GM19023 (cell line): ENCODE results near the gene ADGRB2.

Source experiments
- ATAC-seq: cut with Tn5 transposase; IDR thresholded peaks from one replicate; pipeline ENCODE4 v1.9.1; 2021; ENCODE audit warnings: mild to moderate bottlenecking, moderate library complexity; ENCODE audit not compliant: unreplicated experiment

The ADGRB2 gene

DNA sequence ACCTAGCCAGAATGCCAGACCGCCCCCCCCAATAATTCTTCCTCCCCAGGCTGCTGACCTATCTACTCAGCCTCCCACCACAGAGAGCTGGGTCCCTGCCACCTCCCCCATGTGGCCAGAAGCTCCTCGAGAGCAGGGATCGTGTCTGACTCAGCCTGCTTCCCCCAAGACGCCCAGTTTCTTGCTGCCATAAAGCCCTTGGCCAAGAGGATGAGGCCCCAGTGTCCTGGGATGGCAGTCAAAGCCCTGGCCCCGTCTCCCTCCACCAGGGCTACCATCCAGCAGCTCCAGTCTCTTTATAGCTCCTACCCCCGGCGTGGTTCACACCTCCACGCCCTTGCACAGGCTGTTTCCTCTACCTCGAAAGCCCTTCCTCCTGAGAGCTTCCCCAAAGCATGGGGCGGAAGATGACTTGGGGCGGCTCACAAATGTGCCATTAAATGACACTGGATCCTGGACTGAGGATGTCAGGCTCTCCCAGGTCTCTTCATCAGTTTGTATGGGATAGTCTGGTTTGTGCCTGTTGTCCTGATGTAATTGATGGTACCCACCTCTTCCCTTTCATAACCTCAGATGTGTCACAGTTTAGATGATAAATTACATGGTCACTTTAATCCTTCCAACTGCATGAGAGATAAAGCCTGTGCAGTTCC, 13.2 kb downstream of the ADGRB2 start:
- ATAC-seq = no peak

DNA sequence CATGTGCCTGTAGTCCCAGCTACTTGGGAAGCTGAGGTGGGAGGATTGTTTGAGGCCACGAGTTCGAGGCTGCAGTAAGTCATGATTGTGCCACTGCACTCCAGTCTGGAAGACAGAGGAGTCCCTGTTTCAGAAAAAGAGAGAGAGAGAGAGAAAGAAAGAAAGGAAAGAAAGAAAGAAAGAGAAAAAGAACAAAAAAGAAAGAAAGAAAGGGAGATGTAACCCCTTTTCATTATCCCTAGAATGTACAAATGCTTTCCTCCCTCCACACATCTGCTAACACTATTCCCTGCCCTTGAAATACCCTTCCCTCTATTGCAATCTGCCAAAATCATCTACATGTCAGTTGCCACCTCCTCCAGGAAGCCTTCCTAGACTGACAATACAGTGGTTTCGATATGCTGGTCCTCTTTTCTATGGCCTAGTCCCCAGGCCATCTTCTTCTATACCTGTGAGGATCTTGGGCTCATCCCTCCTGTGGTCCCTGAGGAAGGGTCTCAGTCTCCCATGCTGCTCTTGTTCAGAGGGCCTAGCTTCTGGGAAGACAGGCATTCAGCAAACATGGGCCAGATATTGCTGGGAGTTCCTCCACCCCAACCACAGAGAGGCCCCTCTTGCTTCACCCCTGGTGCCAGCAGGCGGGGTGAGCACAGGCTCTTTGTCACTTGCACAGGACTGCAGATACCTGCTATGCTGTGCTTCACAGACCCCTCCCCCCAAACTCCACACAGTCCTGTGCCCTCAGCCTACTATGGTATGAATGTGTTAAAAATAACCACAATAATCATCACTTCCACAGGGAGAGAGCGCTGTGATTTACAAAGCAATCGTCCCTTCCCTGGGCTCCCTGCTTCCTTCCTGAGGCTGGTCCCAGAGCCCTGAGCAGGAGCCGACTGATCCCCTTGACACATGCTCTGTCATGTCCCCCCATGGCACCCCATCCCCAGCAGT, 14.1 kb downstream of the ADGRB2 start:
- no peak for ATAC-seq

- ATAC-seq = no peak
These were observed 15.8 kb downstream of the ADGRB2 start for GRCh38 chr1:31748365-31748764.

DNA sequence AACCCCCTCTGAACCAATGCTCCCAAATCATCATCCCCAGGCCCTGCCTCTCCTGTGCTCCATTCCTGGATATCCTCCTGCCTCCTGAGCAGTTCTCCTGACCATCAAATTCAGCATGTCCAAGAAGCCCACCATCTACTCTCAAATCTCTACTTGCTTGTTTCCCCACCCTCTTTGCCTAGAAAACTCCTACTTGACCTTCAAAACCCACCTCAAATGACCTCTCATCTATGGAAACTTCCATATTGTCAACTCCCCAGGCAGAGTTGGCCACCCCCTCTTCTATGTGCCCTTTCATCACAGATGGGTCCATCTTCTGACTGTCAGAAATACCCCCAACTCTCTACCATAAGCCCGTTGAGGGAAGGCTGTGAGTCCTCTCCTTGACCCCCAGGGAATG, 16.8 kb downstream of the ADGRB2 start:
- ATAC-seq = no peak

- ATAC-seq = no peak
These were observed 17.5 kb downstream of the ADGRB2 start for GRCh38 chr1:31746687-31747086.

- ATAC-seq = no peak
These were observed 18.0 kb downstream of the ADGRB2 start for GRCh38 chr1:31745946-31746670.

DNA sequence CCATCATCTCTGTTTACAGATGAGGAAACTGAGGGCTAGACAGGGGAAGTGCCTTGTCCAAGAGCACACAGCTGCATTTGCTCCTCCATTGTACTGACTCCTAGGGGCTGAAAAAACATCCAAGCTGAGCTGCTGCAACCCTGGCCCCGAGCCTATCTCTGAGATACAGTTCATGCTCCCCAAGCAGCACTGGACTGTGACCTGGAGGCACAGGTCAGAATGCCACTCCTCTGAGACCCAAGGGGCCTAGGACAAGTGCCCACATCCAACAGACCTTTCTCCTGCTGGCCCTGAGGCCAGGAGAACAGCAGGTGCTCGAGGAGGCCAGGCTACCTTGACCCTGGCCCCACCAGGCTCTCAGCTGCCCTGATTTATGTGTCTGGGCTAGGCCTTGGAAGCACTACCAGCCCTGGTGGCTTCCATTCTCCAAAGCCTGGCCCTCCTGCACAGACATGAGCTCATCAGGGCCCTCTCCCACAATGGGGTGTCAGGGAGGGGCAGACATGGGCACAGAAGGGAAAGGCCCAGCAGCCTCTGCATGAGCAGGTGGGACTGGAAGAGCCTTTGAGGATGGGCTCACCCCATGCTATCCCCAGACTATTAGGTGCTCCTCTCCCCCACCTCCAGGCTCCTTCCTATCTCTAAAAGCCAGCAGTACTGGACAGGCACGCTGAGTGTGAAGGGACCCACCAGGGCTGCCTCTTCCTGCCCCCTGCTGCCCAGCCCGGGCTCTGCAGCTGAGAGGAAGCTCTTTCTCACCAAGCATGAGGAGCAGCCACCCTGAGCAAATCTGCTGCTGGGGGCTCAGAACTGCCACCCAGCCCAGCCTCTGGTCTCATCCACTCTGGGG, 18.8 kb downstream of the ADGRB2 start:
- no peak for ATAC-seq

DNA sequence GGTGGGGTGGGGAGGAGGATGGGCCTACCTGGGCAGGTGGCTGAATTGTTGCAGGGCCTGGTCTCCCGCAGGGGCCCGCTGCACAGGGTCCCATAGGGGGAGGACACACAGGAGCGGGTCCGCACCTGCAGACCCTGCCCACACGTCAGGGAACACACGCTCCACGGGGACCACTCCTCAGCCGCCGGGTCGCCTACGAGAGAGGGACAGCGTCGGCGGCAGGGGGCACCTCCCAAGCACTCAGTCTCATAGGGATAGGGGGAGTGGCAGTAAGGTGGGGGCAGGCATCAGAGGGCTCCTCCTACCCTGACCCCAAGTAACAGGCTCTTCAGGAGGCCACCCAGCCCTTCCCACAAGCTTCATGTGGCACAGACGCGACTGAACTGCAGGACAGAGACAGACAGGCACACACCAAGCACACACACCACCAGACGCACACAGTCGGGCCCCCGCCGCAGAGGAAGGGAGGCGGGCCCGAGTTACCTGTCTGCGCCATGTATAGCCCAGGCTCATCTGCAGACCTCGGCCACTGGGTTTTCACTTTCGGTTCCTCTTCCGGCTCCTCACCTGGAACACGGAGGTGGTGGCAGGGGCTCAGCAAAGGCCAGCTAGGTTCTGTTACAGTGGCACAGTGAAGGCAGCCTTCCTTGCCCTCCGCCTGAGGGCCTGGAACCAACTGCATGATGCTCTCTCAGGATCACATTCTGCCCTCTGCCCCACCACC, 19.8 kb downstream of the ADGRB2 start:
- peak; percentile 53 for ATAC-seq

DNA sequence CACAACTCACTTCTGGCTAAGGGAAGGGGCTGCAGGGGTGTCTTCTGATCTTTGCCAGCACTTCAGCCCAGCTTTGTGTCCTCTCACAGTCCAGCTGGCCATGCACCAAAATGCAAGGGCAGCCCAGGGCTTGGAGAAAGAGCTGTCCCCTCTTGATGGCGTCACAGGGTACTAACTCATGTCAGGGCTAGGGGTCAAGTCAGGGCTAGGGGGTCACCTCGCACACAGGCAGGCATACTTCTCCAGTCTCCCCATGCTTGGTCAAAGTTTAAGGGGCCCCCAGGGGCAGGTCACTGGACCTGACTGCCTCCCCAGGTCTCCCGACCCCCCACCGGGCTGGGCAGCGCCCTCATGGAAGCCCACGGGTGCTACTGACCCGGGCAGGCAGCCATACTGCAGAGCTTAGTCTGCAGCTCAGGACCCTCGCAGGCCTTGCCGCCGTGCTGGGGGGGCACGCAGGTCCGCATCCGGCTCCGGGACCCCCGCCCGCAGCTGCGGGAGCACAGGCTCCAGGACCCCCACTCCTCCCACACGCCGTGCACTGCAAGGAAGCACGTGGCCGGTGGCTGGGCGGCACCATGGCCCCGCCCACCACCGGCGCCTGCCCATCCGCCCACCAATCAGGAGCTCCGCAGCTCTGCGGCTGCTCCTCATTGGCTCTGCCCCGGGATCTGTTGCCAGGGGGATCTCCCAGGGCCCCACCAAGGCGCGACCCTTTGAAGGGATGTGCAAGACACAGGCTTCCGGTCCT, 21.5 kb downstream of the ADGRB2 start:
- no peak for ATAC-seq

GRCh38 chr1:31739346-31739745, 24.8 kb downstream of the ADGRB2 start:
- ATAC-seq = no peak

- ATAC-seq = no peak
These were observed 27.5 kb downstream of the ADGRB2 start for GRCh38 chr1:31736675-31737074.

- no peak for ATAC-seq
These were observed 28.6 kb downstream of the ADGRB2 start for GRCh38 chr1:31735571-31735970.

DNA sequence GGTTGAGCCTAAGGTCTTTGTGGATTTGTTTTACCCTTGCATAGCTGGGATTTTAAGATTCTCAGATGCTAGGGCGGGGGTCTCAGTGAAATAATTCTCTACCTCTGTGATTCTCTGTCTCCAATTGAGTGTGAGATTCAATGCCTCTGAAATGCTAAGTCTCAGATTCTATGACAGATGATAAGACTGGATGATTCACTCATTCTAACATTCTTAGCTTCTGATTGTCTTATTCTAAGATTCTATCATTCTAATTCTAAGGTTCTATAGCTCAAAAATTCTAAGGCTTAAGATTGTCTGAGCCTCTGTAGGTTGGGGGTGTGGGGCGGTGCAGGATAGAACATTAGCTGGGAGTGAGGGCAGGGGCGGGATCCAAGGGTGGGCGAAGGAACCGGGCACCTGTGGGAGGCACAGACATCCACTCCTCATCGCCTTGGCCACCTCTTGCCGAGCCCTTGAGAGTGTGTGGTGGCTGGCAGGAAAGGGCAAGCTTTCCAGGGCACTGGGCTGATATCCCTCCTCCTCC, 29.5 kb downstream of the ADGRB2 start:
- ATAC-seq = no peak

GRCh38 chr1:31733389-31734219, 30.5 kb downstream of the ADGRB2 start:
- no peak for ATAC-seq

DNA sequence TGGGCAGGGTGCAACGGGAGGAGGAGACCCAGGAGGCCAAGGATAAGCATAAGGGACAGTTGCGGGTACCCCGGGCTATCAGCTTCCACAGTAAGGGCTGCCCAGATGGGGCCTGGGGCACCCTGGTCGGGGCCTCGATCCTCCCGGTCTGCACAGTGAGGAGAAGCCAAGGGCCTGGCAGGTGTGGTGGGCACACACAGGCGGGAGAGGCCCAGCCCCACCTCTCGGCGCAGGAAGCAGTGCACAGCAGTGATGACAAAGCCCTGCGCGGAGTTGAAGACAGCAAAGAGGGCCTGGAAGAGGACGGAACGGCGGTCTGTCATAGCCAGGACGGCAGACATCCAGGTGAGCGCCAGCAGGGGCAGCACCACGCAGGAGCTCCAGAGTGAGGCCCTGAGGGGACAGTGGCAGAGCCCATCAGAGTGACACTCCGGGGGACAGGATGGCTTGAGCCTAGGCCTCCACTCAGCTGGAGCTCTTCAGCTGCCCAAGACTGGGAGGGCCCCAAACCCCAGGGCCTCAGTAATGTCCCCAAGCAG, 31.3 kb downstream of the ADGRB2 start:
- no peak for ATAC-seq

DNA sequence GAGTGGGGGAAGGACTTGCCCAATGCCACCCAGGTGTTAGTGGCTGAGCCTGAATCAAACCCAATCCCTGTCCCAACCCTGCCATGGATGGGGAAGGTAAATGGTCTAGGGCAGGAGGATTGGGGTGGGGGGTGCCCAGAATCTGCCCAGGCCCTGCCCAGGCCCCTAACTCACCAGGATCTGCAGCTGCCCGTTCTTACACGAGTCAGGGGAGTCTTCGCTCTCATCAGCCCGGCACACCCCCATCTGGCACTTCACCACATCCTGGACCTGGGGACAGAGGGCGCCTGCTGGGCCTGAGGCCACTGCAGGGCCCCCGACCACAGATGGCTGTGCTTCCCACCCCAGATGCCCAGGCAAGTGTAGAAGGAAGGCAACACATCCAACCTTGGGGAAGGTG, 31.8 kb downstream of the ADGRB2 start:
- no peak for ATAC-seq

GRCh38 chr1:31731049-31731565, 33.0 kb downstream of the ADGRB2 start:
- no peak for ATAC-seq
